ENCODE data around the gene HCN1.
A peak's percentile ranks its signal among the peaks of the same experiment; 100 is the strongest.
"Not testable (repeated sequence)": the region's sequence is repeated elsewhere in the genome, so short reads cannot be mapped to it uniquely, and the experiment has no call there.

HCN1 gene

GRCh38 chr5:45639040-45639439, 57.1 kb downstream of the HCN1 start:
- no peaks in the 10 kb centered on the region for H4K20me1 ChIP-seq
- TF ChIP-seq Cebpa-rat (IDR thresholded peaks at IDR 0.05): no peak
- H3K4me2 ChIP-seq: no peak overlapping the region
- no peaks in the 10 kb centered on the region for H3K9me3 ChIP-seq (replicated peaks in 1 of 11)
- H3K4me1 ChIP-seq: peaks cover 0 to 28% (median 11%) of the 10 kb centered on the region in 10 experiments; a peak in 12 of 20 replicates
- no peak overlapping the region for H3K4me3 ChIP-seq
- no peaks in the 10 kb centered on the region for H3K36me3 ChIP-seq
- no peak overlapping the region for H3K27ac ChIP-seq
- no peaks in the 10 kb centered on the region for H3K27me3 ChIP-seq
- no peak overlapping the region for H3K9ac ChIP-seq

GRCh38 chr5:45627076-45627656, 69.0 kb downstream of the HCN1 start:
- Histone ChIP-seq H3K9ac (no peak overlapping the region), H3K4me1 (peaks cover 0 to 12% (median 1%) of the 10 kb centered on the region in 10 experiments; a peak in 7 of 20 replicates), H3K9me3 (replicated peaks in 1 of 11) (no peaks in the 10 kb centered on the region), H3K4me2 (no peak overlapping the region), H4K20me1 (no peaks in the 10 kb centered on the region), H3K27me3 (no peaks in the 10 kb centered on the region), H3K4me3 (no peak overlapping the region), H3K36me3 (no peaks in the 10 kb centered on the region), H3K27ac (no peak overlapping the region)
- no peak for TF ChIP-seq Cebpa-rat (IDR thresholded peaks at IDR 0.05)

- no peaks in the 10 kb centered on the region for H3K9me3 ChIP-seq (replicated peaks in 1 of 11)
- no peak overlapping the region for H3K27ac ChIP-seq
- peaks cover 0 to 17% (median 2%) of the 10 kb centered on the region in 10 experiments; a peak in 7 of 20 replicates for H3K4me1 ChIP-seq
- no peak for TF ChIP-seq Cebpa-rat (IDR thresholded peaks at IDR 0.05)
- H3K4me3 ChIP-seq: no peak overlapping the region
- no peak overlapping the region for H3K4me2 ChIP-seq
- H3K36me3 ChIP-seq: no peaks in the 10 kb centered on the region
- no peaks in the 10 kb centered on the region for H4K20me1 ChIP-seq
- no peak overlapping the region for H3K9ac ChIP-seq
- H3K27me3 ChIP-seq: no peaks in the 10 kb centered on the region
These were observed 72.3 kb downstream of the HCN1 start for GRCh38 chr5:45623832-45624231.

GRCh38 chr5:45622365-45622764, 73.8 kb downstream of the HCN1 start:
- Histone ChIP-seq H3K36me3 (no peaks in the 10 kb centered on the region), H3K9ac (no peak overlapping the region), H3K27me3 (no peaks in the 10 kb centered on the region), H3K27ac (peak overlapping the region in 1 of 11 experiments; percentile 15; a peak in 1 of 22 replicates), H3K4me2 (peak overlapping the region in 4 of 11 experiments; percentile 16 to 38 (median 33); a peak in 5 of 22 replicates), H4K20me1 (no peaks in the 10 kb centered on the region), H3K9me3 (replicated peaks in 1 of 11) (no peaks in the 10 kb centered on the region), H3K4me1 (peaks cover 0 to 17% (median 2%) of the 10 kb centered on the region in 10 experiments; a peak in 7 of 20 replicates), H3K4me3 (no peak overlapping the region)
- TF ChIP-seq Cebpa-rat (IDR thresholded peaks at IDR 0.05): no peak

GRCh38 chr5:45617859-45618416, 78.2 kb downstream of the HCN1 start:
- H3K27ac ChIP-seq: no peak overlapping the region
- H4K20me1 ChIP-seq: no peaks in the 10 kb centered on the region
- H3K4me1 ChIP-seq: peaks cover 0 to 12% (median 2%) of the 10 kb centered on the region in 10 experiments; a peak in 7 of 20 replicates
- H3K4me2 ChIP-seq: no peak overlapping the region
- no peak overlapping the region for H3K9ac ChIP-seq
- no peaks in the 10 kb centered on the region for H3K9me3 ChIP-seq (replicated peaks in 1 of 11)
- TF ChIP-seq Cebpa-rat (IDR thresholded peaks at IDR 0.05): no peak
- no peaks in the 10 kb centered on the region for H3K36me3 ChIP-seq
- no peak overlapping the region for H3K4me3 ChIP-seq
- H3K27me3 ChIP-seq: no peaks in the 10 kb centered on the region

- Histone ChIP-seq H3K36me3 (no peaks in the 10 kb centered on the region), H3K27ac (no peak overlapping the region), H3K4me3 (no peak overlapping the region), H3K9me3 (replicated peaks in 1 of 11) (no peaks in the 10 kb centered on the region), H3K9ac (no peak overlapping the region), H4K20me1 (no peaks in the 10 kb centered on the region), H3K4me2 (no peak overlapping the region), H3K27me3 (no peaks in the 10 kb centered on the region), H3K4me1 (no peaks in the 10 kb centered on the region)
- TF ChIP-seq Cebpa-rat (IDR thresholded peaks at IDR 0.05): no peak
These were observed 86.5 kb downstream of the HCN1 start for GRCh38 chr5:45609661-45610060.

GRCh38 chr5:45604092-45604491, 92.1 kb downstream of the HCN1 start:
- Histone ChIP-seq H3K9me3 (replicated peaks in 1 of 11) (no peaks in the 10 kb centered on the region), H3K4me2 (no peak overlapping the region), H3K27me3 (no peaks in the 10 kb centered on the region), H3K36me3 (no peaks in the 10 kb centered on the region), H3K4me1 (no peaks in the 10 kb centered on the region), H3K27ac (no peak overlapping the region), H3K4me3 (no peak overlapping the region), H3K9ac (no peak overlapping the region), H4K20me1 (no peaks in the 10 kb centered on the region)
- no peak for TF ChIP-seq Cebpa-rat (IDR thresholded peaks at IDR 0.05)

GRCh38 chr5:45601424-45601823, 94.8 kb downstream of the HCN1 start:
- Histone ChIP-seq H3K36me3 (no peaks in the 10 kb centered on the region), H3K9me3 (replicated peaks in 1 of 11) (no peaks in the 10 kb centered on the region), H3K4me2 (no peak overlapping the region), H3K27ac (no peak overlapping the region), H3K27me3 (no peaks in the 10 kb centered on the region), H3K9ac (no peak overlapping the region), H3K4me3 (no peak overlapping the region), H3K4me1 (no peaks in the 10 kb centered on the region), H4K20me1 (no peaks in the 10 kb centered on the region)
- no peak for TF ChIP-seq Cebpa-rat (IDR thresholded peaks at IDR 0.05)

GRCh38 chr5:45596320-45596719, 99.9 kb downstream of the HCN1 start:
- Histone ChIP-seq H3K9ac (no peak overlapping the region), H3K4me1 (no peaks in the 10 kb centered on the region), H3K4me3 (no peak overlapping the region), H3K9me3 (replicated peaks in 1 of 11) (no peaks in the 10 kb centered on the region), H3K27ac (no peak overlapping the region), H3K27me3 (no peaks in the 10 kb centered on the region), H3K36me3 (no peaks in the 10 kb centered on the region), H4K20me1 (no peaks in the 10 kb centered on the region), H3K4me2 (no peak overlapping the region)
- TF ChIP-seq Cebpa-rat (IDR thresholded peaks at IDR 0.05): no peak

GRCh38 chr5:45586001-45586400, 110.2 kb downstream of the HCN1 start:
- H3K36me3 ChIP-seq; H3K27me3 ChIP-seq; H3K4me1 ChIP-seq; H3K4me2 ChIP-seq; H3K4me3 ChIP-seq; H3K9ac ChIP-seq; H3K27ac ChIP-seq; H4K20me1 ChIP-seq; H3K9me3 ChIP-seq (replicated peaks in 1 of 11): not testable (repeated sequence)
